Measurements from ENCODE around the gene TMEM121. TPM values are rescaled to one million over a fixed set of nuclear protein-coding genes. Genes with fewer than 3 reads are reported as not detected.

The TMEM121 gene
- total and polyA plus RNA-seq, 10 of the 15 experiments (the other 5 are each of a cell fraction or from before 2014, with no cell fraction given) = 0.04 to 4.9 (median 1.2) TPM; not detected in 2

- intact Hi-C loops (cut with micrococcal nuclease; ENCODE audit: unreplicated experiment) = loop anchor here (5.0 kb wide), 1 partner anchor 36 kb away; the partner anchor contains the start of gene TMEM121
- CTCF ChIA-PET = interaction anchor here (0.9 to 4.4 kb wide), 5 partner anchors 10 to 817 kb away, joined by 3 to 103 read pairs (median 3); no protein-coding TSS in a partner anchor
- WGBS (ENCODE audit: insufficient coverage, insufficient replicate concordance, low lambda C conversion rate, missing lambda C conversion rate) = under 1% methylated on average over 34 of the region's 53 CpGs
- TF ChIP-seq NKRF (conservative IDR thresholded peaks at IDR 0.05) (peak; percentile 100), ATF2 (IDR thresholded peaks at IDR 0.05; ENCODE audit: low read length) (no peak), SREBF1 (IDR thresholded peaks at IDR 0.05; ENCODE audit: low read length) (no peak), EGR1 (IDR thresholded peaks at IDR 0.05; ENCODE audit: borderline replicate concordance in 1 of 2, low read depth in 2 of 2, low read length in 2 of 2) (no peak), YBX1 (IDR thresholded peaks at IDR 0.05) (no peak), HCFC1 (IDR thresholded peaks at IDR 0.05; ENCODE audit: low read length) (no peak), PRDM15 (CRISPR knock-in tag; IDR thresholded peaks at IDR 0.05) (no peak), MLLT1 (IDR thresholded peaks at IDR 0.05) (no peak), POLR2AphosphoS2 (IDR thresholded peaks at IDR 0.05; ENCODE audit: low read depth, low read length) (no peak), CHD2 (IDR thresholded peaks at IDR 0.05; ENCODE audit: borderline replicate concordance, low read depth, low read length) (no peak), SRF (IDR thresholded peaks at IDR 0.05; ENCODE audit: low read depth in 2 of 2, low read length in 2 of 2) (peak in 1 of 2 experiments; percentile 27; a peak in 1 of 4 replicates), BHLHE40 (IDR thresholded peaks at IDR 0.05; ENCODE audit: borderline replicate concordance in 1 of 2, low read depth in 2 of 2, low read length in 1 of 2) (no peak), RUNX3 (IDR thresholded peaks at IDR 0.05; ENCODE audit: low read length) (no peak), CREM (IDR thresholded peaks at IDR 0.05; ENCODE audit: low read depth) (0 out of 2 replicates have a peak, but pooled peaks have one; percentile 7), HDAC2 (IDR thresholded peaks at IDR 0.05) (peak; percentile 58; the same call in 1 of the 2 replicates)
Observed at GRCh38 chr14:105491366-105491973, 34.9 kb upstream of the TMEM121 start.

More at GRCh38 chr14:105491366-105491973, 34.9 kb upstream of the TMEM121 start:
- FAIRE-seq (no peak), DNase-seq (ENCODE audit: low read depth, low spot score) (peak; percentile 58), ATAC-seq (peak; percentile 37)
- in situ Hi-C loops (cut with MboI) = no loop called here
- SMC1A ChIA-PET (ENCODE audit: uncharacterized antibody, unreplicated experiment) = interaction anchor here (2.7 kb wide), 1 partner anchor 10 kb away, joined by 39 read pairs; no protein-coding TSS in a partner anchor
- peaks cover 8% of the 10 kb centered on the region for H3K79me2 ChIP-seq (ENCODE audit: control insufficient read depth, insufficient read depth, low read length)
- H3K4me2 ChIP-seq (ENCODE audit: control insufficient read depth, insufficient read depth) = peak overlapping the region; percentile 93
- no TSS peak for BruUV-seq (replicated peaks)
- H3K27me3 ChIP-seq (replicated peaks in 1 of 2; ENCODE audit: control insufficient read depth in 2 of 2, insufficient read depth in 2 of 2, low read length in 1 of 2) = no peaks in the 10 kb centered on the region
- no peaks in the 10 kb centered on the region; a peak in 1 of 4 replicates for H3K36me3 ChIP-seq (ENCODE audit: control insufficient read depth in 2 of 2, insufficient read depth in 2 of 2, low read length in 1 of 2)
- POLR2A ChIA-PET = interaction anchor here (0.6 to 1.1 kb wide), 3 partner anchors 9 to 322 kb away, joined by 3 to 4 read pairs (median 3); no protein-coding TSS in a partner anchor
- H3K4me1 ChIP-seq (ENCODE audit: control insufficient read depth, insufficient read depth, low read length) = peaks cover 19% of the 10 kb centered on the region
- RAD21 ChIA-PET (ENCODE audit: unreplicated experiment) = interaction anchor here (0.6 to 2.1 kb wide), 4 partner anchors 9 to 808 kb away, joined by 3 to 9 read pairs (median 4); no protein-coding TSS in a partner anchor
- peak overlapping the region; percentile 92 for H2AFZ ChIP-seq (ENCODE audit: control insufficient read depth, low read depth, low read length)
- no peaks in the 10 kb centered on the region for H3K9me3 ChIP-seq (replicated peaks; ENCODE audit: control insufficient read depth, insufficient read depth, low read length)
- peak overlapping the region; percentile 58 for H3K27ac ChIP-seq (ENCODE audit: control insufficient read depth, insufficient read depth)
- H4K20me1 ChIP-seq (ENCODE audit: control insufficient read depth, insufficient read depth) = no peaks in the 10 kb centered on the region
- peak overlapping the region; percentile 73 for H3K4me3 ChIP-seq
- peak overlapping the region; percentile 73 for H3K9ac ChIP-seq (ENCODE audit: control insufficient read depth, insufficient read depth, low read length)

Measured in GM12878 (cell line).